Measurements from ENCODE around the gene TMEM179.

Gene TMEM179

DNA sequence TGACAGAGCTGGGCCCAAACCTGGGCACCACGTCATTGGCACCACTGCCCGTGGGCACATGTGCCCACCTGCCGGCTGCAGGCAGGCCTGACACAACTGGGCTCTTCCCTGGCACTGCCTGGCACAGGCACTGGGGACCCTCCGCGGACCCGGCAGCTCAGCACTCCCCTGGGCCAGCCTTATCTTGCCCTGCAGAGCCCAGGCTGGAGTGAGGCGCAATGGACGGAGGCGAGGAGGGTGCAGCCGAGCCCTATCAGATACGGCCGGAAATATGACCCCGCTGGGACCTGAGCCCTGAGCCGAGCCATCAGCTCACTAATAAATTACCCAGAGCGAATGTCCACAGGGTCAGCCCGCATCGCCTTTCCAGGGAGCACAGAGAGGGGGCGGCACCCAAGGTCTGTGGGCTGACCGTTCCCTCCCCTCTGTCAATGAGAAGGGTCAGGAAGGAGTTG is 26.7 kb downstream of the TMEM179 start:
- TF ChIP-seq EZH2phosphoT487 (IDR thresholded peaks at IDR 0.05; ENCODE audit: borderline replicate concordance, low read length): no peak
- TF ChIP-seq, protein P1, sequence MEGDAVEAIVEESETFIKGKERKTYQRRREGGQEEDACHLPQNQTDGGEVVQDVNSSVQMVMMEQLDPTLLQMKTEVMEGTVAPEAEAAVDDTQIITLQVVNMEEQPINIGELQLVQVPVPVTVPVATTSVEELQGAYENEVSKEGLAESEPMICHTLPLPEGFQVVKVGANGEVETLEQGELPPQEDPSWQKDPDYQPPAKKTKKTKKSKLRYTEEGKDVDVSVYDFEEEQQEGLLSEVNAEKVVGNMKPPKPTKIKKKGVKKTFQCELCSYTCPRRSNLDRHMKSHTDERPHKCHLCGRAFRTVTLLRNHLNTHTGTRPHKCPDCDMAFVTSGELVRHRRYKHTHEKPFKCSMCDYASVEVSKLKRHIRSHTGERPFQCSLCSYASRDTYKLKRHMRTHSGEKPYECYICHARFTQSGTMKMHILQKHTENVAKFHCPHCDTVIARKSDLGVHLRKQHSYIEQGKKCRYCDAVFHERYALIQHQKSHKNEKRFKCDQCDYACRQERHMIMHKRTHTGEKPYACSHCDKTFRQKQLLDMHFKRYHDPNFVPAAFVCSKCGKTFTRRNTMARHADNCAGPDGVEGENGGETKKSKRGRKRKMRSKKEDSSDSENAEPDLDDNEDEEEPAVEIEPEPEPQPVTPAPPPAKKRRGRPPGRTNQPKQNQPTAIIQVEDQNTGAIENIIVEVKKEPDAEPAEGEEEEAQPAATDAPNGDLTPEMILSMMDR (IDR thresholded peaks at IDR 0.05; ENCODE audit: low read depth, low read length, poor library complexity, severe bottlenecking): no peak
- no peak overlapping the region for H3K27ac ChIP-seq (ENCODE audit: low read depth, low read length)
- no peaks in the 10 kb centered on the region for H3K9me3 ChIP-seq (ENCODE audit: control insufficient read depth, insufficient read depth, low read length)
- no peak overlapping the region for H3K4me2 ChIP-seq (ENCODE audit: low read length)
- no peaks in the 10 kb centered on the region for H3K79me2 ChIP-seq (ENCODE audit: control insufficient read depth, low read length)
- H3F3A ChIP-seq (ENCODE audit: control insufficient read depth, insufficient read depth): no peaks in the 10 kb centered on the region
- no peaks in the 10 kb centered on the region for H3K9me2 ChIP-seq (replicated peaks; ENCODE audit: control insufficient read depth, low read length)
- H3K27me3 ChIP-seq (ENCODE audit: control insufficient read depth, low read length): no peaks in the 10 kb centered on the region
- no peaks in the 10 kb centered on the region for H4K20me1 ChIP-seq (ENCODE audit: control insufficient read depth, insufficient read depth, low read depth, low read length)
- H3K4me1 ChIP-seq (ENCODE audit: control insufficient read depth, low read length): no peaks in the 10 kb centered on the region
- H3K4me3 ChIP-seq (ENCODE audit: low read length): no peak overlapping the region
- H3K36me3 ChIP-seq (ENCODE audit: control insufficient read depth, low read length): no peaks in the 10 kb centered on the region

DNA sequence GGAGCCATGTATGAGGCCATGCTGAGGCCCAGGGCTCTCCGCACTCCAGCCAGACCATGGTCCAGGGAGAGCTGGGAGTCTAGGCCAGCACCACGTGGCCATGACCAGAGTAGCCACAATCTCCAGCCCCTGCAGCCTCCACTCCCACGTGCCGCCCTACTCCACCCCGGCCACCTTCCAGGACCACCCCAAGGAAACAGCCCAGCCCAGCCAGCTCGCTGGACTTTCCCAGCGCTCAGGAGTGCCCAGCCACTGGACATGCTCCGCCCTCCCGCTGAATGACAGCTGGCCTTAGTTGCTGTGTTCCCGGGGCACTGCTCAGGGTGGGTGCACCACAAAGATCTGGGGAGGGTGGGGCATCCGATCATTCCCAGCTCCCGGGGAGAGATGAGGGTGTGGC is 27.1 kb downstream of the TMEM179 start:
- Histone ChIP-seq H3K9me2 (replicated peaks; ENCODE audit: control insufficient read depth, low read length) (no peaks in the 10 kb centered on the region), H3K27ac (ENCODE audit: low read depth, low read length) (no peak overlapping the region), H3F3A (ENCODE audit: control insufficient read depth, insufficient read depth) (no peaks in the 10 kb centered on the region), H4K20me1 (ENCODE audit: control insufficient read depth, insufficient read depth, low read depth, low read length) (no peaks in the 10 kb centered on the region), H3K4me3 (ENCODE audit: low read length) (no peak overlapping the region), H3K27me3 (ENCODE audit: control insufficient read depth, low read length) (no peaks in the 10 kb centered on the region), H3K4me1 (ENCODE audit: control insufficient read depth, low read length) (no peaks in the 10 kb centered on the region), H3K79me2 (ENCODE audit: control insufficient read depth, low read length) (no peaks in the 10 kb centered on the region), H3K9me3 (ENCODE audit: control insufficient read depth, insufficient read depth, low read length) (no peaks in the 10 kb centered on the region), H3K36me3 (ENCODE audit: control insufficient read depth, low read length) (no peaks in the 10 kb centered on the region), H3K4me2 (ENCODE audit: low read length) (no peak overlapping the region)
- TF ChIP-seq, protein P1 (IDR thresholded peaks at IDR 0.05; ENCODE audit: low read depth, low read length, poor library complexity, severe bottlenecking): no peak
- no peak for TF ChIP-seq EZH2phosphoT487 (IDR thresholded peaks at IDR 0.05; ENCODE audit: borderline replicate concordance, low read length)

DNA sequence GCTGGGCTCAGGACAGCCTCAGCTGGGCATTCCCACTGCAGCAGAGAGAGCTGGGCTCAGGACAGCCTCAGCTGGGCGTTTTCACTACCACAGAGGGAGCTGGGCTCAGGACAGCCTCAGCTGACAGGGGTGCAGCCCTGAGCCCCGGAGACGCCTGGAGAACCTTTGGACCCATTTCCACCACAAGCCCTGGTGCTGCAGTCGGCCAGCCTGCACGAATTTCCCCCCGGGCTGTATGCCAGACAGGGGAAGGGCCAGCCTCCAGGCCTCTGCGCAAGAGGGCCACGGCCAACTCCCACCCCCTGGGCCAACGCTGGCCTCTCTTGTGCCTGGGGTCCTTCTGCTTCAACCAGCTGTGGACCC is 27.6 kb downstream of the TMEM179 start:
- H3K9me3 ChIP-seq (ENCODE audit: control insufficient read depth, insufficient read depth, low read length): no peaks in the 10 kb centered on the region
- no peaks in the 10 kb centered on the region for H3F3A ChIP-seq (ENCODE audit: control insufficient read depth, insufficient read depth)
- TF ChIP-seq EZH2phosphoT487 (IDR thresholded peaks at IDR 0.05; ENCODE audit: borderline replicate concordance, low read length): no peak
- TF ChIP-seq, protein P1 (IDR thresholded peaks at IDR 0.05; ENCODE audit: low read depth, low read length, poor library complexity, severe bottlenecking): no peak
- H3K4me2 ChIP-seq (ENCODE audit: low read length): no peak overlapping the region
- H3K36me3 ChIP-seq (ENCODE audit: control insufficient read depth, low read length): no peaks in the 10 kb centered on the region
- no peaks in the 10 kb centered on the region for H3K9me2 ChIP-seq (replicated peaks; ENCODE audit: control insufficient read depth, low read length)
- H3K4me3 ChIP-seq (ENCODE audit: low read length): no peak overlapping the region
- H4K20me1 ChIP-seq (ENCODE audit: control insufficient read depth, insufficient read depth, low read depth, low read length): no peaks in the 10 kb centered on the region
- H3K79me2 ChIP-seq (ENCODE audit: control insufficient read depth, low read length): no peaks in the 10 kb centered on the region
- no peaks in the 10 kb centered on the region for H3K27me3 ChIP-seq (ENCODE audit: control insufficient read depth, low read length)
- H3K4me1 ChIP-seq (ENCODE audit: control insufficient read depth, low read length): no peaks in the 10 kb centered on the region
- no peak overlapping the region for H3K27ac ChIP-seq (ENCODE audit: low read depth, low read length)

Measured in DOHH2 (cell line).